Activated CD4-positive, alpha-beta memory T cell treated with anti-CD3 and anti-CD28 coated beads for 36 hours (primary cell): ENCODE measurements around the gene TCF7L1. TPM values are rescaled to one million over a fixed set of nuclear protein-coding genes. Genes with fewer than 3 reads are reported as not detected.

Experiments used
- CTCF ChIA-PET: fragments of 350-600 bp; sonication (Branson Sonifier 250); formaldehyde crosslinking; loops from one replicate; lab custom pipeline; 2021; ENCODE audit warnings: antibody characterized with exemption, inconsistent platforms; lab: Charles Lee
- POLR2A ChIA-PET: fragments of 350-600 bp; sonication (Branson Sonifier 250); formaldehyde crosslinking; loops from one replicate; lab custom pipeline; 2021; ENCODE audit warnings: antibody characterized with exemption; lab: Charles Lee
- DNase-seq: peaks from one replicate; pipeline ENCODE4 v3.0.0-alpha.2; 2020
- H3K27ac Mint-ChIP-seq: one replicate; pipeline ENCODE4 v1.8.0; 2021; ENCODE audit warnings: mixed read lengths
- H3K27me3 Mint-ChIP-seq: one replicate; pipeline ENCODE4 v1.8.0; 2021; ENCODE audit warnings: mixed read lengths
- H3K36me3 Mint-ChIP-seq: one replicate; pipeline ENCODE4 v1.8.0; 2021; ENCODE audit warnings: mixed read lengths
- H3K4me1 Mint-ChIP-seq: one replicate; pipeline ENCODE4 v1.8.0; 2021; ENCODE audit warnings: low read depth, mixed read lengths
- H3K4me3 Mint-ChIP-seq: one replicate; pipeline ENCODE4 v1.8.0; 2021; ENCODE audit warnings: mild to moderate bottlenecking, mixed read lengths
- H3K9me3 Mint-ChIP-seq: one replicate; pipeline ENCODE4 v1.8.0; 2021; ENCODE audit warnings: mixed read lengths
- intact Hi-C: fragments of 100-400 bp; cut with micrococcal nuclease; formaldehyde crosslinking; loops from one replicate; pipeline ENCODE4 v1.15.1; 2023
- total RNA-seq, 2 experiments: library from RNA; stranded (reverse); gene quantifications; one replicate each; pipeline ENCODE4 v1.2.3, GENCODE V29; 2021

The TCF7L1 gene
- total RNA-seq, 2 experiments from 2014 or later: 0.07 TPM; not detected in 1

GRCh38 chr2:85356186-85356585 lies 223.0 kb downstream of the TCF7L1 start:
- POLR2A ChIA-PET: interaction anchor here (1.1 kb wide), 1 partner anchor 247 kb away, joined by 3 read pairs; no protein-coding TSS in a partner anchor
- Mint-ChIP-seq H3K9me3 (no peaks in the 10 kb centered on the region), H3K27me3 (no peaks in the 10 kb centered on the region), H3K36me3 (peaks cover 23% of the 10 kb centered on the region), H3K4me1 (peaks cover 41% of the 10 kb centered on the region), H3K27ac (no peak overlapping the region), H3K4me3 (no peak overlapping the region)
- intact Hi-C loops: no loop called here
- DNase-seq: no peak
- CTCF ChIA-PET: no interaction called here

- CTCF ChIA-PET: no interaction called here
- no peak overlapping the region for H3K27ac Mint-ChIP-seq
- H3K4me3 Mint-ChIP-seq: no peak overlapping the region
- intact Hi-C loops: no loop called here
- H3K36me3 Mint-ChIP-seq: peaks cover 27% of the 10 kb centered on the region
- H3K9me3 Mint-ChIP-seq: no peaks in the 10 kb centered on the region
- H3K27me3 Mint-ChIP-seq: no peaks in the 10 kb centered on the region
- DNase-seq: no peak
- POLR2A ChIA-PET: interaction anchor here (1.0 kb wide), 1 partner anchor 181 kb away, joined by 3 read pairs; the partner anchor contains the start of gene MAT2A
- peaks cover 35% of the 10 kb centered on the region for H3K4me1 Mint-ChIP-seq
Measured at GRCh38 chr2:85357736-85358135, 224.5 kb downstream of the TCF7L1 start.

Other genes starting within 250 kb of the TCF7L1 start
- 1,000 to 10,000 TPM; 2,535 to 2,567 TPM for gene TMSB10, start 227.7 kb upstream of the TCF7L1 start, total RNA-seq
- 10 to 100 TPM; 90.5 to 94.1 TPM for gene KCMF1, start 162.2 kb upstream of the TCF7L1 start, total RNA-seq
- gene TGOLN2, start 194.6 kb downstream of the TCF7L1 start, total RNA-seq: 10 to 100 TPM; 84.8 to 85.9 TPM
- 10 to 100 TPM; 22.6 to 22.8 TPM for gene RETSAT, start 221.1 kb downstream of the TCF7L1 start, total RNA-seq
- 10 to 100 TPM; 11.1 to 15.0 TPM for gene ELMOD3, start 221.4 kb downstream of the TCF7L1 start, total RNA-seq